SIG-M5 (cell line): ENCODE measurements around the gene ZC3H8.

ENCODE experiments used
- DNase-seq: peaks from one replicate; lab custom pipeline; 2025; lab: John Stamatoyannopoulos, UW

The ZC3H8 gene

DNA sequence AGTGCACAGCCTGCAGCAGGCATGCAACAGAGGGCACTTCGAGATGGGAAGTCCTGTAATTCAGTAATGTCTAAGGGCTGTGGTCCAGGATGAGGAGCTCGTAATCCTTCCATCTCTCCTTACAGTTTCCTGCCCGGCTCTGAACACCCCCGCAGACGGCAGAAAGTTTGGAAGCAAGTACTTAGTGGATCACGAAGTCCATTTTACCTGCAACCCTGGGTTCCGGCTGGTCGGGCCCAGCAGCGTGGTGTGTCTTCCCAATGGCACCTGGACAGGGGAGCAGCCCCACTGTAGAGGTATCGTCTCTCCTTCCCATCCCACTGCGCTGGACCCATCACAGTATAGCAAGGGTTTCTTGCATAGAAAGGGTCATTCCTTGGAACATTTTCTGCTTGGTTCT is 90.0 kb downstream of the ZC3H8 start:
- no peak for DNase-seq

DNA sequence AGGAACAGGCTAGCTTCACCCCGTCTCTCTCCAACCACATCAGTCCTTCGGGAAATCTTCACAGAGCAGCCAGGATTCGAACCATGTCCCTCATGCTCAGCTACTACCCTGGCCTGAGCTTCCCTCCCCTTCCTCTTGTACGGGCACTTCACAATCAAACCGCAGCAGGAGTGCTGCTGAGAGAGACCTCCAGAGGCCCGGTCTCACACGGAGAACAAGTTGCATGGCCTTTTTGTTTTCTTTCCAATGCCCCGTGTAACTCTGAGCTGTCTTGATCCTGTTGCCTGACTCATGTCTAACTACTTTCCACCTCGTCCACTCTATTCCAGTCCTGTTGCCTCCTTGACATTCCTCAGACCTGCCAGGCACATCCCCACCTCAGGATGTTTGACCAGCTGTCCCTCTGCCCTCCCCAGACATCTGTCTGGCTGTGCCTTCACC is 91.3 kb downstream of the ZC3H8 start:
- DNase-seq: no peak

GRCh38 chr2:112162956-112163355 is 91.9 kb downstream of the ZC3H8 start:
- DNase-seq: no peak

DNA sequence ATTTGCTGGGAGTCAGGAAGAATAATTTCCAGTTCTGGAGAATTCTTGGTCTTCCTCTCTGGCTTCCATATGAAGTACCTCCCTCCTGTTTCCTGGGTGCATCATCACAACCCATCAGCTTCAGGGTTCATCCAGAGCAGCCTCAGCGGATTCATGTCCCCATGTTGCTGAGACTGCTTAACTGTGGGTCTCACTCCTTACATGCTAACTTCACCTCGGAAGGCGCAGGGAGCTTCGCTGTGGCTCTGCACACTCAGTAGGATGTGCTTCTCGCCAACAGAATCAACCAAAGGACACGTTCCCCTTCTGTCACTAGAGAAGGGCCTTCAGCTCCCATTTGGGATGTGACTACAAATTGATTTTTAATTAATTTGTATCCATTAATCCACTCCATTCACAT is 92.5 kb downstream of the ZC3H8 start:
- no peak for DNase-seq
